GM12872 (cell line): ENCODE results near the gene MRC2.

Source experiments
- TF ChIP-seq, protein P1 (sequence below): IDR thresholded peaks from 3 replicates; pipeline ENCODE4 v1.5.1; 2011; ENCODE audit warnings: low read depth, mild to moderate bottlenecking, low read length, moderate library complexity; ENCODE audit not compliant: insufficient read depth

MRC2 gene

GRCh38 chr17:62637809-62638208, 10.3 kb downstream of the MRC2 start:
- TF ChIP-seq, protein P1, sequence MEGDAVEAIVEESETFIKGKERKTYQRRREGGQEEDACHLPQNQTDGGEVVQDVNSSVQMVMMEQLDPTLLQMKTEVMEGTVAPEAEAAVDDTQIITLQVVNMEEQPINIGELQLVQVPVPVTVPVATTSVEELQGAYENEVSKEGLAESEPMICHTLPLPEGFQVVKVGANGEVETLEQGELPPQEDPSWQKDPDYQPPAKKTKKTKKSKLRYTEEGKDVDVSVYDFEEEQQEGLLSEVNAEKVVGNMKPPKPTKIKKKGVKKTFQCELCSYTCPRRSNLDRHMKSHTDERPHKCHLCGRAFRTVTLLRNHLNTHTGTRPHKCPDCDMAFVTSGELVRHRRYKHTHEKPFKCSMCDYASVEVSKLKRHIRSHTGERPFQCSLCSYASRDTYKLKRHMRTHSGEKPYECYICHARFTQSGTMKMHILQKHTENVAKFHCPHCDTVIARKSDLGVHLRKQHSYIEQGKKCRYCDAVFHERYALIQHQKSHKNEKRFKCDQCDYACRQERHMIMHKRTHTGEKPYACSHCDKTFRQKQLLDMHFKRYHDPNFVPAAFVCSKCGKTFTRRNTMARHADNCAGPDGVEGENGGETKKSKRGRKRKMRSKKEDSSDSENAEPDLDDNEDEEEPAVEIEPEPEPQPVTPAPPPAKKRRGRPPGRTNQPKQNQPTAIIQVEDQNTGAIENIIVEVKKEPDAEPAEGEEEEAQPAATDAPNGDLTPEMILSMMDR: no peak

DNA sequence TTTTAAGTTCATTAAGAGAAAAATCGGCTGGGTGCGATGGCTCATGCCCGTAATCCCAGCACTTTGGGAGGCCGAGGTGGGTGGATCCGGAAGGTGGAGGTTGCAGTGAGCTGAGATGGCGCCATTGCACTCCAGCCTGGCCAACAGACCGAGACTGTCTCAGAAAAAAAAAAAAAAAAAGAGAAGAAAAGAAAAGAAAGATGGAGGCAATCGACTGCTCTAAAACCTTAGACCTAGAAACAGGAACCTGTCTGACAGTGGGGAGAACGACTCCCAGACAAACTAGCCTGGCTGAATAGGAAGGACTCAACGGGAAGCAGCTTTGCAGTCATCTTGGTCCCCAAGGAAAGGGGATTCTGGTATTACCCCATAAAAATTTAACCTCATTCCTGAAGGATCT, 13.7 kb downstream of the MRC2 start:
- TF ChIP-seq, protein P1: no peak

DNA sequence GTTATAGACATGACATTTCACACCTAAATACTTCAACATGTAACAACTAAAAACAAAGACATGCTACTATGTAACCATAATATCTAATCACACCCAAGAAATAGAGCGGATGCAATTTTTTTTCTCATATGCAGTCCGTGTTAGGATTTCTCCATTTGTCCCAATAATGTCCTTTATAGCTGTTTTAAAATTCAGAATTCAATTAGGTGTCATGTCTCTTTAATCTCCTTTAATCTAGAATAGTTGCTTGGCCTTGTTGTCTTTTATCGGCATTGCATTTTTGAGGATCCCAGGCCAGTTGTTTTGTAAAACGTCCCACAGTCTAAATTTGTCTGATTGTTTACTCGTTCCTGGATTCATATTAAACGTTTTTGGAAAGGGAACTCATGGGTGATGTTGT, 14.5 kb downstream of the MRC2 start:
- TF ChIP-seq, protein P1: no peak

GRCh38 chr17:62643496-62643895, 16.0 kb downstream of the MRC2 start:
- TF ChIP-seq, protein P1: no peak

DNA sequence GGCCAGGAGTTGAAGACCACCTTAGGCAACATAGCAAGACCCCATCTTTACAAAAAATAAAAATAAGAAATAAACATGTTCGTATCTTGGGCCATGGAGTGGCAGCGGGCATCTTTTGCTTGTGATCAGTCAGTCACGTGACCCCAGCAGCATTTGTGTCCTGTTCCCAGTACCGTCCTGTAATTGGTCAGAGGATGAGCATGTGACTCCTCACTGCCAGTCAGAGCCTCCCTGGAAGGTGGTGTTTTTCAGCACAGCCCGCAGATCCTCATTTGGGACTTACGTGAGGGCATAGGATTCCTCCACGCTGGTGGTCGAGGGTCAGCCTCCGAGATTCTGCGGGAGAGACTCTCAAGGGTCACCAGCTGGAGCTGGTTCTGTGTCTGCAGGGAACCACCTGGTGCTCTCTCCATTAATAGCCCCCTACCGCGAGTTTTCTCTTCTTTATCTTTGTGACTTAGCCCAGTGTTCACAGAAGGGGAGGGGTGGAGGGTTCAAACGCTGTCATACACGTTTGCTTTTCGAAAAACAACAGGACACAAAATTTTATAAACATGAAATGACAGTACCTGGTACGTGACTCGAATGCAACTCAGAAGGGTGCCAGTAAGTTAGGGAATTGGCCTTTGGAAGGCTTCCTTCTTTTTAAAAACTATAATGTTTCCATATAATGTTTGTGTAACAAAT, 17.2 kb downstream of the MRC2 start:
- TF ChIP-seq, protein P1: no peak

DNA sequence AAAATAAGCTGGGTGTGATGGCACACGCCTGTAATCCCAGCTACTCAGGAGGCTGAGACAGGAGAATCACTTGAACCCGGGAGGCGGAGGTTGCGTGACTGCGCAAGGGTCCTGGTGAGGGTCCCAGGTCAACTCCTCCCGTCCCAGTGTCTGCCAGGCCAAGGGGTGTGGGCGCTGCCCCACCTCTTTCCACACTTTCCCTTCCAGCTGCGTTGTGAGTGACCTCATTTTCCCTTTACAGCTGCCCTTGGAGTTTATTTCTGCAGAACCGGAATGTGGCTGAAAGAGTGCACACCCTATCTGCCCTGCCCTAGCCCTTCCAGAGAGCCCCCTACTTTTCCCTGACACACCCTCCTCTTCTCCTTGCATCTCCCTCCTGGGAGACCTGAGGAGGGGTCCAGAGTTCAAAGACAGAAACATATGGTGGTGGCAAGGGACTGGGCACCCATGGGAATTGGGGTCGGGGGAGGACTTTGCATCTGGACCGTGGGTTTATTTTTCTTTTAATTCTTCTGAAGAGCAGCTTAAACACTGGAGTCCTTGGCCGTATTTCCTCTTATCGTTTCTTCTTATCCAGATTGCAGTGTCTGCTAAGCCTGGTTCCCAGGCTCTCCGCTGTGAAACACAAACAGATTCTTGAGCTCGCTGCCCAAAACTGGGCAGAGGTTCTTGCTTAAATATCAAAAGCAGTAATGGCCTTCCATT, 20.9 kb downstream of the MRC2 start:
- TF ChIP-seq, protein P1: no peak

GRCh38 chr17:62648956-62649294, 21.5 kb downstream of the MRC2 start:
- TF ChIP-seq, protein P1: no peak
